HepG2 (cell line): ENCODE measurements around the gene PARP3. TPM values are rescaled to one million over a fixed set of nuclear protein-coding genes. Genes with fewer than 3 reads are reported as not detected.

ENCODE experiments used
- AGO2 ChIP-seq: fragments of 200-400 bp; formaldehyde crosslinking; optimal IDR thresholded peaks from 2 replicates; pipeline ENCODE3; 2017; ENCODE audit warnings: mild to moderate bottlenecking, low read depth, low read length, moderate library complexity
- DMAP1 ChIP-seq: IDR thresholded peaks from 2 replicates; pipeline ENCODE4 v1.6.1; 2016
- FOXO4 ChIP-seq: sonication (generic); formaldehyde crosslinking; conservative IDR thresholded peaks from 2 replicates; pipeline ENCODE4 v1.8.1; 2023; ENCODE audit warnings: missing genetic modification reagents
- HES4 ChIP-seq: sonication (generic); formaldehyde crosslinking; IDR thresholded peaks from 2 replicates; pipeline ENCODE4 v1.9.0; 2021; ENCODE audit warnings: mild to moderate bottlenecking, missing genetic modification reagents, borderline replicate concordance
- HMGXB4 ChIP-seq, 2 experiments: sonication (generic) in 1 of 2; formaldehyde crosslinking in 1 of 2; IDR thresholded peaks; 2 replicates each; pipeline versions ENCODE4 v1.4.0 to v1.6.1; 2018 to 2020; ENCODE audit warnings: missing genetic modification reagents in 2 of 2, borderline replicate concordance in 1 of 2, low read depth in 1 of 2, mild to moderate bottlenecking in 1 of 2, missing biosample characterization in 1 of 2
- NONO ChIP-seq, 2 experiments: fragments of 450-650 bp in 1 of 2; sonication (generic) in 1 of 2; formaldehyde crosslinking in 1 of 2; IDR thresholded peaks in 1 of 2; conservative IDR thresholded peaks in 1 of 2; 2 replicates each; pipeline versions ENCODE4 v1.6.1 to v1.8.0; 2017 to 2022; ENCODE audit warnings: mild to moderate bottlenecking in 1 of 2, missing genetic modification reagents in 1 of 2, moderate library complexity in 1 of 2
- NR2C2 ChIP-seq: sonication (generic); formaldehyde crosslinking; IDR thresholded peaks from 2 replicates; pipeline ENCODE4 v1.4.0; 2020; ENCODE audit warnings: missing genetic modification reagents, mild to moderate bottlenecking, moderate library complexity, borderline replicate concordance
- PATZ1 ChIP-seq: sonication (generic); formaldehyde crosslinking; IDR thresholded peaks from 2 replicates; pipeline ENCODE4 v1.4.0; 2020; ENCODE audit warnings: missing genetic modification reagents
- TFAP4 ChIP-seq: sonication (generic); IDR thresholded peaks from 2 replicates; pipeline ENCODE4 v1.6.1; 2016; ENCODE audit warnings: low read depth, borderline replicate concordance
- ZBTB3 ChIP-seq: sonication (generic); formaldehyde crosslinking; IDR thresholded peaks from 2 replicates; pipeline ENCODE4 v1.4.0; 2020; ENCODE audit warnings: low read depth, mild to moderate bottlenecking, moderate library complexity, missing genetic modification reagents, borderline replicate concordance
- ZFX ChIP-seq: sonication (generic); formaldehyde crosslinking; IDR thresholded peaks from 2 replicates; pipeline ENCODE4 v1.4.0; 2020; ENCODE audit warnings: mild to moderate bottlenecking, low read depth, missing genetic modification reagents, moderate library complexity
- ZNF687 ChIP-seq: sonication (generic); formaldehyde crosslinking; IDR thresholded peaks from 2 replicates; pipeline ENCODE4 v1.5.1; 2020; ENCODE audit warnings: mild to moderate bottlenecking, missing genetic modification reagents, moderate library complexity
- ZNF780A ChIP-seq: sonication (generic); formaldehyde crosslinking; IDR thresholded peaks from 2 replicates; pipeline ENCODE4 v1.8.0; 2022; ENCODE audit warnings: mild to moderate bottlenecking, missing genetic modification reagents, moderate library complexity
- polyA plus RNA-seq, 8 experiments: library from polyadenylated mRNA; depleted of rRNA in 3 of 8; stranded (reverse) in 7 of 8; unstranded in 1 of 8; fragments of >200 nt; fragmentation: Illumina TruSeq in 4 of 8; extraction: Trizol in 4 of 8; gene quantifications; 2 replicates each; pipeline versions ENCODE4 v1.2.1 to v1.2.3, GENCODE V29; 2011 to 2016; ENCODE audit warnings: low read depth in 4 of 8, missing spikeins in 1 of 8, mixed read lengths in 1 of 8; ENCODE audit not compliant: insufficient read depth in 1 of 8
- total RNA-seq, 5 experiments: library from RNA; depleted of rRNA; stranded (reverse); fragments of >200 nt; fragmentation: Illumina TruSeq; extraction: Trizol; gene quantifications; 2 replicates each; pipeline ENCODE4 v1.2.3, GENCODE V29; 2016; ENCODE audit warnings: low read depth in 1 of 5

PARP3 gene
- total and polyA plus RNA-seq, 2 of the 13 experiments (the other 11 are each of a cell fraction or from before 2014, with no cell fraction given), result 11.2 to 21.5 TPM

DNA sequence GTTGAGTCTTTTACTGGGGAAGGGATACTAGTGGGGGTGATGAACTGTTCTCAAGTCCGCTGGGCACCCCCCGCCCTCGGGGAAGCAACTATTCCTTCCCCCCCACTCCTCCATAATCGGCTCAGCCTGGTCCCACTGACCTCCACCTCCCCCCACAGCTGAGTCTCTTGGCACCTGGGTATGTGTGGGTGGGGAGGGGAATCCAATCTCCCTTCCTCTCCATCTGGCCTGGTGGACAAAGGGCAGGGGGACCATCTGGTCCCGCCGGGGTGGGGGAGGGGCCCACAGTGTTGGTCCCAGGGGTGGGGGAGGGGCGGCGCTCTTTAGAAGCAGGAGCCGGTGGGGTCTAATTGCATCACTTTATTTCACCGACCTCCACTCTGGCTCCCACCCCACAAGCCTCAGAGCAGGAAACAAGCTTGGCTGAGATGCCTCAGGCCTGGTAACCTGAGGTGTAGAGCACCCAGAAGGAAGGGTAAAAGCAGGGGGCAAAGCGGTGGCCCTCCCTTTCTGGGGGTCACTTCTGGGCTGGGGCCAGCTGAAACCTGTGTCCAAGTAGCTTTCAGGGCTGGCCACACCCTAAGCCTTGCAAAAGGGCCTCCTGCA, 26.1 kb downstream of the PARP3 start (continued):
- TF ChIP-seq PATZ1 (peak; percentile 73), TFAP4 (peak; percentile 80; the same call in 1 of the 2 replicates), ZNF780A (CRISPR knock-in tag) (no peak), ZFX (CRISPR knock-in tag) (peak; percentile 22; the same call in 1 of the 2 replicates), FOXO4 (no peak), NR2C2 (CRISPR knock-in tag) (peak; percentile 45; the same call in 1 of the 2 replicates), HMGXB4 (CRISPR knock-in tag; IDR thresholded peaks at IDR 0.05; ENCODE audit: borderline replicate concordance in 1 of 2, low read depth in 1 of 2) (peak in 1 of 2 experiments; percentile 58; a peak in 1 of 4 replicates), ZNF687 (CRISPR knock-in tag) (0 out of 2 replicates have a peak, but pooled peaks have one; percentile 36), ZBTB3 (CRISPR knock-in tag) (0 out of 2 replicates have a peak, but pooled peaks have one; percentile 36), DMAP1 (CRISPR knock-in tag) (0 out of 2 replicates have a peak, but pooled peaks have one; percentile 15), AGO2 (peak; percentile 90), HES4 (CRISPR knock-in tag) (no peak), NONO (IDR thresholded peaks at IDR 0.05) (no peak), NONO (CRISPR knock-in tag; conservative IDR thresholded peaks at IDR 0.05) (peak; percentile 21; the same call in 1 of the 2 replicates)
